Suprapubic skin (tissue), 3 donors: ENCODE data around the gene NFIB.

Experiments used
- CTCF ChIP-seq, 2 donors: fragments of 200-600 bp in 1 of 2; fragments of 450-650 bp in 1 of 2; sonication (generic) in 1 of 2; IDR thresholded peaks; one replicate each; pipeline ENCODE4 v1.5.1; 2016 to 2019; ENCODE audit warnings: antibody characterized with exemption in 2 of 2, mild to moderate bottlenecking in 1 of 2, moderate library complexity in 1 of 2
- EP300 ChIP-seq: sonication (generic); formaldehyde crosslinking; IDR thresholded peaks from one replicate; pipeline ENCODE4 v1.6.1; 2017; ENCODE audit warnings: antibody characterized with exemption
- POLR2A ChIP-seq, 2 donors: fragments of 450-650 bp; IDR thresholded peaks; one replicate each; pipeline ENCODE4 v1.6.1; 2017; ENCODE audit warnings: antibody characterized with exemption in 2 of 2, mild to moderate bottlenecking in 2 of 2, moderate library complexity in 2 of 2

DNA sequence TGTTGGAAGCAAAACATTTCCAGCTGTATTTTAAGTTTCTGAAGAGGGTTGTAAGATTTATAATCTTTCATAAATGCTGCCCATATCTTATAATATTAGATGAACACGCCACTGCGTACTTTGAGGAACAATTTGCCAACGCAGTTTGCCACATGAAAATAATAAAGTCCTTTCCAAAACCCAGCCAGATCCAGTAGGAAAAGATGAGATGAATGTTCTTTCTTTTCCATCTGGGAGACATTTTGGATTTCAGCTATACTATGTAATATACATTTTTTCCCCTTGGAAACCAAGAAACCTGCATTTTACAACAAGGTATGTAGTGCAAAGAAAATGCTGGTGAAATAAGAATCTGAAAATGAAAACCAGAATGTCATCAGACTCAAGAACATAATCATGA lies 125.4 kb downstream of the NFIB start:
- no peak for TF ChIP-seq EP300
- no peak for TF ChIP-seq CTCF (IDR thresholded peaks at IDR 0.05)
- TF ChIP-seq POLR2A (IDR thresholded peaks at IDR 0.05): no peak
